ENCODE results near the gene OR4N2.
"Not testable (repeated sequence)": the region's sequence is repeated elsewhere in the genome, so short reads cannot be mapped to it uniquely, and the experiment has no call there.

Gene OR4N2

GRCh38 chr14:19799880-19800279 lies 3.7 kb upstream of the OR4N2 start:
- no peak overlapping the region for H3K27ac Mint-ChIP-seq
- H3K4me3 Mint-ChIP-seq: no peak overlapping the region
- no peaks in the 10 kb centered on the region for H3K4me1 Mint-ChIP-seq
- no peak for TF ChIP-seq CTCF (IDR thresholded peaks at IDR 0.05; ENCODE audit: unreplicated experiment in 3 of 3)
- H3K27me3 Mint-ChIP-seq (ENCODE audit: low read depth): no peaks in the 10 kb centered on the region
- no peaks in the 10 kb centered on the region for H3K36me3 Mint-ChIP-seq (ENCODE audit: low read depth)
- peaks cover 33% of the 10 kb centered on the region for H3K9me3 Mint-ChIP-seq

- H3K27ac Mint-ChIP-seq: no peak overlapping the region
- no peak overlapping the region for H3K4me3 Mint-ChIP-seq
- no peaks in the 10 kb centered on the region for H3K27me3 Mint-ChIP-seq (ENCODE audit: low read depth)
- no peaks in the 10 kb centered on the region for H3K4me1 Mint-ChIP-seq
- TF ChIP-seq CTCF (IDR thresholded peaks at IDR 0.05; ENCODE audit: unreplicated experiment in 3 of 3): no peak
- H3K36me3 Mint-ChIP-seq (ENCODE audit: low read depth): no peaks in the 10 kb centered on the region
- H3K9me3 Mint-ChIP-seq: peaks cover 33% of the 10 kb centered on the region
These were observed 3.1 kb upstream of the OR4N2 start for GRCh38 chr14:19800282-19801117.

- Mint-ChIP-seq H3K9me3 (peaks cover 33% of the 10 kb centered on the region), H3K36me3 (ENCODE audit: low read depth) (no peaks in the 10 kb centered on the region), H3K27ac (no peak overlapping the region), H3K4me3 (no peak overlapping the region), H3K4me1 (no peaks in the 10 kb centered on the region), H3K27me3 (ENCODE audit: low read depth) (no peaks in the 10 kb centered on the region)
- no peak for TF ChIP-seq CTCF (IDR thresholded peaks at IDR 0.05; ENCODE audit: unreplicated experiment in 3 of 3)
These were observed 2.5 kb upstream of the OR4N2 start for GRCh38 chr14:19801118-19801464.

GRCh38 chr14:19813171-19813920 lies 9.8 kb downstream of the OR4N2 start:
- H3K36me3 Mint-ChIP-seq (ENCODE audit: low read depth); H3K27ac Mint-ChIP-seq; H3K27me3 Mint-ChIP-seq (ENCODE audit: low read depth); H3K4me1 Mint-ChIP-seq; H3K4me3 Mint-ChIP-seq: not testable (repeated sequence)
- peaks cover 35% of the 10 kb centered on the region for H3K9me3 Mint-ChIP-seq

GRCh38 chr14:19819879-19820278 lies 16.3 kb downstream of the OR4N2 start:
- not testable (repeated sequence) for H3K27me3 Mint-ChIP-seq (ENCODE audit: low read depth); H3K36me3 Mint-ChIP-seq (ENCODE audit: low read depth); H3K9me3 Mint-ChIP-seq; H3K4me1 Mint-ChIP-seq; H3K27ac Mint-ChIP-seq; H3K4me3 Mint-ChIP-seq

- not testable (repeated sequence) for H3K4me1 Mint-ChIP-seq; H3K9me3 Mint-ChIP-seq; H3K27ac Mint-ChIP-seq; H3K4me3 Mint-ChIP-seq; H3K27me3 Mint-ChIP-seq (ENCODE audit: low read depth); H3K36me3 Mint-ChIP-seq (ENCODE audit: low read depth)
These were observed 17.4 kb downstream of the OR4N2 start for GRCh38 chr14:19821016-19821415.

GRCh38 chr14:19823178-19823577 lies 19.6 kb downstream of the OR4N2 start:
- Mint-ChIP-seq H3K36me3 (ENCODE audit: low read depth) (no peaks in the 10 kb centered on the region), H3K4me1 (no peaks in the 10 kb centered on the region), H3K27ac (no peak overlapping the region), H3K4me3 (no peak overlapping the region), H3K27me3 (ENCODE audit: low read depth) (no peaks in the 10 kb centered on the region), H3K9me3 (peaks cover 7% of the 10 kb centered on the region)
- TF ChIP-seq CTCF (IDR thresholded peaks at IDR 0.05; ENCODE audit: unreplicated experiment in 3 of 3): no peak
